H1 (cell line): Measurements from ENCODE around the gene LTA. TPM values are rescaled to one million over a fixed set of nuclear protein-coding genes. Genes with fewer than 3 reads are reported as not detected.

Experiments used
- CTCF ChIA-PET: fragments of 300-600 bp; sonication (Branson Sonifier 250); formaldehyde crosslinking; loops from one replicate; lab custom pipeline; 2021; ENCODE audit not compliant: partially characterized antibody; lab: Charles Lee
- POLR2A ChIA-PET: fragments of 300-600 bp; sonication (Branson Sonifier 250); formaldehyde crosslinking; loops from one replicate; lab custom pipeline; 2021; ENCODE audit warnings: inconsistent platforms; ENCODE audit not compliant: partially characterized antibody; lab: Charles Lee
- DNase-seq, 2 experiments: peaks; one replicate each; pipeline versions ENCODE4 v3.0.0 to v3.0.0-alpha.2; 2010 to 2022; ENCODE audit warnings: low spot score in 2 of 2, low read depth in 1 of 2, mixed read lengths in 1 of 2
- FAIRE-seq: peaks from 2 replicates; lab custom pipeline; 2011; peaks lifted over from hg19 to GRCh38; lab: Jason Lieb, UNC
- H2AFZ ChIP-seq: 2 replicates; pipeline ENCODE4 v1.8.1; 2012; ENCODE audit warnings: low read length, inconsistent platforms
- H2AK5ac ChIP-seq: 2 replicates; pipeline ENCODE4 v1.6.1; 2013; ENCODE audit warnings: low read depth, low read length
- H2BK120ac ChIP-seq: replicated peaks from 2 replicates; pipeline ENCODE3; 2013; ENCODE audit warnings: low read depth, low read length, inconsistent platforms
- H2BK12ac ChIP-seq: 2 replicates; pipeline ENCODE4 v1.6.1; 2013; ENCODE audit warnings: low read depth, low read length
- H2BK15ac ChIP-seq: 2 replicates; pipeline ENCODE4 v1.6.1; 2013; ENCODE audit warnings: low read length
- H2BK20ac ChIP-seq: 2 replicates; pipeline ENCODE4 v1.6.1; 2013; ENCODE audit warnings: low read length
- H2BK5ac ChIP-seq: 2 replicates; pipeline ENCODE4 v1.6.1; 2013; ENCODE audit warnings: low read depth, low read length
- H3K14ac ChIP-seq: 2 replicates; pipeline ENCODE4 v1.6.1; 2013; ENCODE audit warnings: inconsistent platforms; ENCODE audit not compliant: insufficient read length
- H3K18ac ChIP-seq: 2 replicates; pipeline ENCODE4 v1.6.1; 2013; ENCODE audit warnings: low read length; ENCODE audit errors: extremely low read depth
- H3K23ac ChIP-seq: 2 replicates; pipeline ENCODE4 v1.6.1; 2013; ENCODE audit warnings: inconsistent platforms; ENCODE audit not compliant: insufficient read length
- H3K23me2 ChIP-seq: 2 replicates; pipeline ENCODE4 v1.6.1; 2013; ENCODE audit warnings: low read depth, low read length
- H3K27ac ChIP-seq: 2 replicates; pipeline ENCODE4 v1.6.1; 2011; ENCODE audit warnings: low read depth, low read length, inconsistent platforms
- H3K27me3 ChIP-seq, 4 experiments: replicated peaks in 1 of 4; 1 replicate in 1 of 4; 2 replicates in 3 of 4; pipeline versions ENCODE4 v1.6.1 to v1.8.1; 2011 to 2013; ENCODE audit warnings: low read length in 3 of 4, mild to moderate bottlenecking in 3 of 4, inconsistent platforms in 2 of 4, mixed read lengths in 2 of 4, moderate library complexity in 1 of 4; ENCODE audit not compliant: control insufficient read depth in 3 of 4, insufficient read depth in 3 of 4; ENCODE audit errors: extremely low read depth in 1 of 4
- H3K36me3 ChIP-seq, 4 experiments: 2 replicates each; pipeline versions ENCODE4 v1.6.1 to v1.8.1; 2011 to 2013; ENCODE audit warnings: mild to moderate bottlenecking in 4 of 4, low read length in 3 of 4, moderate library complexity in 2 of 4, control low read depth in 1 of 4, inconsistent platforms in 1 of 4; ENCODE audit not compliant: insufficient read depth in 4 of 4, control insufficient read depth in 2 of 4
- H3K4ac ChIP-seq: replicated peaks from 2 replicates; pipeline ENCODE3; 2013; ENCODE audit warnings: low read length, low read depth, mixed read lengths, inconsistent platforms; ENCODE audit not compliant: insufficient read length
- H3K4me1 ChIP-seq, 4 experiments: replicated peaks in 1 of 4; 1 replicate in 1 of 4; 2 replicates in 3 of 4; pipeline versions ENCODE4 v1.6.1 to v1.8.1; 2011 to 2013; ENCODE audit warnings: low read length in 3 of 4, inconsistent platforms in 2 of 4, mixed read lengths in 1 of 4; ENCODE audit not compliant: insufficient read depth in 4 of 4, control insufficient read depth in 3 of 4
- H3K4me2 ChIP-seq, 2 experiments: 2 replicates each; pipeline versions ENCODE4 v1.6.1 to v1.8.1; 2011 to 2013; ENCODE audit warnings: low read depth in 2 of 2, low read length in 2 of 2, control low read depth in 1 of 2, inconsistent platforms in 1 of 2, mild to moderate bottlenecking in 1 of 2; ENCODE audit not compliant: insufficient read depth in 1 of 2
- H3K4me3 ChIP-seq, 4 experiments: fragments of 200-600, 300-600 bp in 1 of 4; sonication (generic), shearing (Covaris generic), sonication (Bioruptor Twin) in 1 of 4; 2 replicates each; pipeline versions ENCODE4 v1.5.1 to v1.8.1; 2011 to 2016; ENCODE audit warnings: low read length in 4 of 4, low read depth in 3 of 4, control low read depth in 2 of 4, inconsistent platforms in 2 of 4, mild to moderate bottlenecking in 2 of 4, mixed read lengths in 1 of 4, moderate library complexity in 1 of 4; ENCODE audit not compliant: insufficient read depth in 2 of 4; ENCODE audit errors: extremely low read depth in 1 of 4
- H3K56ac ChIP-seq: replicated peaks from 2 replicates; pipeline ENCODE3; 2013; ENCODE audit warnings: low read depth, mild to moderate bottlenecking, mixed read lengths, low read length, inconsistent platforms; ENCODE audit not compliant: insufficient read length
- H3K79me1 ChIP-seq: 2 replicates; pipeline ENCODE4 v1.6.1; 2013; ENCODE audit warnings: low read depth, low read length, control low read depth
- H3K79me2 ChIP-seq, 2 experiments: 2 replicates each; pipeline versions ENCODE4 v1.6.1 to v1.8.1; 2012 to 2013; ENCODE audit warnings: low read length in 2 of 2, mild to moderate bottlenecking in 2 of 2, inconsistent platforms in 1 of 2; ENCODE audit not compliant: insufficient read depth in 2 of 2, control insufficient read depth in 1 of 2
- H3K9ac ChIP-seq, 4 experiments: replicated peaks in 1 of 4; 1 replicate in 1 of 4; 2 replicates in 3 of 4; pipeline versions ENCODE4 v1.6.1 to v1.8.1; 2011 to 2013; ENCODE audit warnings: low read depth in 3 of 4, low read length in 3 of 4, control low read depth in 2 of 4, mild to moderate bottlenecking in 2 of 4, moderate library complexity in 2 of 4, inconsistent platforms in 1 of 4; ENCODE audit errors: extremely low read depth in 1 of 4
- H3K9me3 ChIP-seq, 2 experiments: 2 replicates each; pipeline versions ENCODE4 v1.6.1 to v1.8.1; 2012 to 2013; ENCODE audit warnings: mild to moderate bottlenecking in 2 of 2, moderate library complexity in 2 of 2, control low read depth in 1 of 2, inconsistent platforms in 1 of 2, low read depth in 1 of 2, low read length in 1 of 2, mixed read lengths in 1 of 2; ENCODE audit not compliant: insufficient read depth in 2 of 2
- H4K20me1 ChIP-seq, 2 experiments: replicated peaks in 1 of 2; 2 replicates each; pipeline versions ENCODE3 to v1.8.1; 2011 to 2013; ENCODE audit warnings: inconsistent platforms in 2 of 2, low read length in 2 of 2, mild to moderate bottlenecking in 1 of 2; ENCODE audit not compliant: insufficient read depth in 2 of 2, control insufficient read depth in 1 of 2
- H4K5ac ChIP-seq: 2 replicates; pipeline ENCODE4 v1.6.1; 2013; ENCODE audit warnings: low read length, low read depth, mixed read lengths, inconsistent platforms; ENCODE audit not compliant: insufficient read length
- H4K8ac ChIP-seq: 2 replicates; pipeline ENCODE4 v1.8.0; 2013; ENCODE audit warnings: mild to moderate bottlenecking, moderate library complexity, low read length, inconsistent platforms; ENCODE audit not compliant: insufficient read depth; ENCODE audit errors: extremely low read depth
- H4K91ac ChIP-seq: replicated peaks from 2 replicates; pipeline ENCODE3; 2013; ENCODE audit warnings: low read length, mixed read lengths, inconsistent platforms; ENCODE audit not compliant: insufficient read length
- ASH2L ChIP-seq: fragments of 200-600, 300-600 bp; sonication (generic); IDR thresholded peaks from one replicate; pipeline ENCODE4 v1.7.1; 2017; ENCODE audit warnings: low read length
- KDM5A ChIP-seq: fragments of 200-600 bp; IDR thresholded peaks from 2 replicates; pipeline ENCODE4 v1.7.1; 2012; ENCODE audit warnings: mild to moderate bottlenecking, low read length, inconsistent platforms, mixed read lengths
- SRF ChIP-seq: IDR thresholded peaks from 2 replicates; pipeline ENCODE4 v1.6.1; 2011; ENCODE audit warnings: mild to moderate bottlenecking, low read depth, low read length, moderate library complexity
- WGBS, 2 experiments: shearing (Covaris generic) in 1 of 2; methylation state at CpG; one replicate each; pipeline versions ENCODE4 v1.1.6 to v1.1.7; 2013 to 2015; ENCODE audit warnings: low lambda C conversion rate in 2 of 2, mixed read lengths in 2 of 2, inconsistent platforms in 1 of 2, low coverage in 1 of 2, missing lambda C conversion rate in 1 of 2; ENCODE audit not compliant: insufficient replicate concordance in 2 of 2, insufficient coverage in 1 of 2, insufficient read length in 1 of 2; ENCODE audit errors: extremely low coverage in 1 of 2, missing lambda C conversion rate in 1 of 2; 5-methylcytosine and 5-hydroxymethylcytosine counted together
- polyA plus RNA-seq, 7 experiments: library from polyadenylated mRNA; depleted of rRNA in 3 of 7; stranded (reverse) in 5 of 7; unstranded in 2 of 7; fragments of >200 nt in 5 of 7; fragments of 200-250 nt in 2 of 7; gene quantifications; 1 replicate in 5 of 7; 2 replicates in 1 of 7; 4 replicates in 1 of 7; pipeline versions ENCODE4 v1.2.1 to v1.2.3, GENCODE V29; 2011 to 2013; ENCODE audit warnings: missing spikeins in 2 of 7, mixed read lengths in 2 of 7
- total RNA-seq: library from RNA; stranded (reverse); fragmentation: NEBNext Ultra II Directional; extraction: Animal tissue kit (Norgen Biotek cat#: 25700); gene quantifications from 2 replicates; pipeline ENCODE4 v1.2.1, GENCODE V29; 2021

LTA gene
- total and polyA plus RNA-seq, 2 of the 8 experiments (the other 6 are each of a cell fraction or from before 2014, with no cell fraction given), result not detected

- H3K79me2 ChIP-seq, result peaks cover 24 to 46% of the 10 kb centered on the region in 2 experiments
- peak overlapping the region; percentile 61; the same call in 1 of the 2 replicates for H2AK5ac ChIP-seq
- H3K36me3 ChIP-seq, result peaks cover 33 to 46% (median 36%) of the 10 kb centered on the region in 4 experiments
- DNase-seq (no peak), FAIRE-seq (no peak)
- peaks cover 6% of the 10 kb centered on the region; the same call in 1 of the 2 replicates for H3K23me2 ChIP-seq
- H3K4ac ChIP-seq, result peak overlapping the region; percentile 65
- peak overlapping the region; percentile 36 for H2BK120ac ChIP-seq
- peak overlapping the region; percentile 93 to 94 (median 94) for H3K9ac ChIP-seq
- TF ChIP-seq KDM5A (0 out of 2 replicates have a peak, but pooled peaks have one; percentile 6), ASH2L (peak; percentile 3), SRF (no peak)
- H3K23ac ChIP-seq, result peak overlapping the region; percentile 19
- peak overlapping the region; percentile 95 for H3K27ac ChIP-seq
- H2BK20ac ChIP-seq, result no peak overlapping the region
- H2BK5ac ChIP-seq, result peak overlapping the region; percentile 89
- 13% methylated on average over 15 of the region's 15 CpGs; no CpG with 5 or more reads in 1 of the 2 experiments for WGBS, 2 experiments
- no peak overlapping the region for H2AFZ ChIP-seq
- H3K9me3 ChIP-seq, result no peaks in the 10 kb centered on the region
- peak overlapping the region; percentile 73 for H3K14ac ChIP-seq
- H4K5ac ChIP-seq, result peak overlapping the region; percentile 85
- ChIA-PET CTCF (interaction anchor here (0.9 to 2.7 kb wide), 8 partner anchors 13 to 108 kb away, joined by 3 to 9 read pairs (median 5); partner anchors contain the start of genes ATP6V1G2, BAG6, DDAH2 and LST1), POLR2A (interaction anchor here (0.8 to 34.9 kb wide), 21 partner anchors 9 to 351 kb away, joined by 3 to 883 read pairs (median 5); partner anchors contain the start of genes APOM, ATP6V1G2, BAG6 and C6orf47)
- H3K27me3 ChIP-seq, result no peaks in the 10 kb centered on the region
- H2BK12ac ChIP-seq, result no peak overlapping the region; the same call in 1 of the 2 replicates
- H3K56ac ChIP-seq, result peak overlapping the region; percentile 83
- H3K79me1 ChIP-seq, result peaks cover 11% of the 10 kb centered on the region; the same call in 1 of the 2 replicates
- H3K4me1 ChIP-seq, result peaks cover 0 to 2% (median 0%) of the 10 kb centered on the region in 4 experiments; a peak in 1 of 7 replicates
- peak overlapping the region; percentile 99; the same call in 1 of the 2 replicates for H4K8ac ChIP-seq
- H3K18ac ChIP-seq, result peak overlapping the region; percentile 81; the same call in 1 of the 2 replicates
- peak overlapping the region; percentile 88 to 98 (median 98) for H3K4me3 ChIP-seq
- H2BK15ac ChIP-seq, result no peak overlapping the region
- peaks cover 4 to 14% of the 10 kb centered on the region in 2 experiments for H4K20me1 ChIP-seq
- peak overlapping the region; percentile 75 for H4K91ac ChIP-seq
- peak overlapping the region; percentile 81 to 93 for H3K4me2 ChIP-seq
These were observed 49.3 kb downstream of the LTA start for GRCh38 chr6:31621320-31621939.
